ENCODE measurements around the gene SLC7A1. TPM values are rescaled to one million over a fixed set of nuclear protein-coding genes. Genes with fewer than 3 reads are reported as not detected.

SLC7A1 gene
- total and polyA plus RNA-seq, 7 donors, result 0.79 to 14.7 (median 3.2) TPM

DNA sequence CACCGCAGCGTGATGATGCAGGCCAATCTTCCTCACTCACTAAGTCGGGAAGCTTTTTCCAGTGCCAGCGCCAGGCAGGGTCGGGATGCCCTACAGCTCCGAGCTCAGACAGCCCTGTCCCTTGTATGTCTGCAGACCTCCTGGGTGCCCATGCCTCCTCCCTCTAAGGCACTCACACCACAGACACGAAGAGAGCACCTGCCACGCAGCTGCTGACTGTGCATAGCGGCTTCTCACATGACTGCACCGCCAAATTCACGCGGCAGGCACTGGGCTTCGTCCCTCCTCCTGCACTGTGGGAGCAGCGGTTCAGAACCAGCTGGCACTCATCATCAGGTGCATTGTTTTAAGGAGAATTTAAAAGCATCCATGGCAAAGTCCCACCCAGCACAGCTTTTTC, 88.1 kb downstream of the SLC7A1 start:
- Histone ChIP-seq H3K27ac (no peak overlapping the region), H3K4me1 (peaks cover 5% of the 10 kb centered on the region), H3K27me3 (ENCODE audit: insufficient read depth in 3 of 3, low read length in 2 of 3) (peaks cover 0 to 47% (median 15%) of the 10 kb centered on the region in 3 donors), H3K36me3 (ENCODE audit: insufficient read depth in 1 of 2, low read depth in 1 of 2) (no peaks in the 10 kb centered on the region), H3K4me3 (no peak overlapping the region), H3K9me3 (no peaks in the 10 kb centered on the region)
- peak in 3 of 4 donors; percentile 20 to 25 (median 21) for ATAC-seq
- DNase-seq, result peak in 1 of 2 donors; percentile 41
- TF ChIP-seq, protein P1, sequence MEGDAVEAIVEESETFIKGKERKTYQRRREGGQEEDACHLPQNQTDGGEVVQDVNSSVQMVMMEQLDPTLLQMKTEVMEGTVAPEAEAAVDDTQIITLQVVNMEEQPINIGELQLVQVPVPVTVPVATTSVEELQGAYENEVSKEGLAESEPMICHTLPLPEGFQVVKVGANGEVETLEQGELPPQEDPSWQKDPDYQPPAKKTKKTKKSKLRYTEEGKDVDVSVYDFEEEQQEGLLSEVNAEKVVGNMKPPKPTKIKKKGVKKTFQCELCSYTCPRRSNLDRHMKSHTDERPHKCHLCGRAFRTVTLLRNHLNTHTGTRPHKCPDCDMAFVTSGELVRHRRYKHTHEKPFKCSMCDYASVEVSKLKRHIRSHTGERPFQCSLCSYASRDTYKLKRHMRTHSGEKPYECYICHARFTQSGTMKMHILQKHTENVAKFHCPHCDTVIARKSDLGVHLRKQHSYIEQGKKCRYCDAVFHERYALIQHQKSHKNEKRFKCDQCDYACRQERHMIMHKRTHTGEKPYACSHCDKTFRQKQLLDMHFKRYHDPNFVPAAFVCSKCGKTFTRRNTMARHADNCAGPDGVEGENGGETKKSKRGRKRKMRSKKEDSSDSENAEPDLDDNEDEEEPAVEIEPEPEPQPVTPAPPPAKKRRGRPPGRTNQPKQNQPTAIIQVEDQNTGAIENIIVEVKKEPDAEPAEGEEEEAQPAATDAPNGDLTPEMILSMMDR (IDR thresholded peaks at IDR 0.05), result no peak
- 23 to 25% (median 25%) methylated on average over 14 of the region's 14 CpGs for WGBS, 3 donors
- intact Hi-C loops (cut with DNase I), result loop anchor here (2.0 to 10.0 kb wide), 3 partner anchors 205 to 603 kb away; partner anchors contain the start of gene UBL3 (in 1 of the 2)

DNA sequence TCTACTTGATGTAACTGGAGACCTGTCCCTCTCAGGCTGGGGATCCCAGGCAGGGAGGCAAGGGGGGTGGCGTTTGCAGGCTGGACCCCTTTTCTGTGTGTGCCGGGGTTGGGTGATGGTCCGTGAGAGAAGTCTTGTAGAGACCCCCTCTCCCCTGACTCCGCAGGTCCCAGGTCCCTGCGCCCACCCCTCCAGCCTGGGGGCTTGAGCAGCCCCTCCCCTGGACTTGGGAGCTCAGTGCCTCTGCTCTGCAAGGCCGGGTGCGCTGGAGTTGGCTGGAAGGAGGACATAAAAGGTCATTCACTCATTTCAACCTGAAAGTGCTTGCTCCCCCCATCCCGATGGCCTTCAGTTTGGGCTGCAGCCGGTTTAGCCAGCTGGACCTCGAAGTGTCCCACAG, 89.5 kb downstream of the SLC7A1 start:
- WGBS, 3 donors, result 50 to 59% (median 57%) methylated on average over 10 of the region's 10 CpGs
- ATAC-seq (no peak), DNase-seq (peak in 1 of 2 donors; percentile 39)
- Histone ChIP-seq H3K27ac (no peak overlapping the region), H3K36me3 (ENCODE audit: insufficient read depth in 1 of 2, low read depth in 1 of 2) (no peaks in the 10 kb centered on the region), H3K27me3 (ENCODE audit: insufficient read depth in 3 of 3, low read length in 2 of 3) (peaks cover 0 to 54% (median 15%) of the 10 kb centered on the region in 3 donors), H3K9me3 (no peaks in the 10 kb centered on the region), H3K4me3 (no peak overlapping the region), H3K4me1 (peaks cover 5% of the 10 kb centered on the region)
- TF ChIP-seq, protein P1 (IDR thresholded peaks at IDR 0.05), result no peak
- intact Hi-C loops (cut with DNase I), result loop anchor here (2.0 to 10.0 kb wide), 3 partner anchors 206 to 605 kb away; partner anchors contain the start of gene UBL3 (in 1 of the 2)

DNA sequence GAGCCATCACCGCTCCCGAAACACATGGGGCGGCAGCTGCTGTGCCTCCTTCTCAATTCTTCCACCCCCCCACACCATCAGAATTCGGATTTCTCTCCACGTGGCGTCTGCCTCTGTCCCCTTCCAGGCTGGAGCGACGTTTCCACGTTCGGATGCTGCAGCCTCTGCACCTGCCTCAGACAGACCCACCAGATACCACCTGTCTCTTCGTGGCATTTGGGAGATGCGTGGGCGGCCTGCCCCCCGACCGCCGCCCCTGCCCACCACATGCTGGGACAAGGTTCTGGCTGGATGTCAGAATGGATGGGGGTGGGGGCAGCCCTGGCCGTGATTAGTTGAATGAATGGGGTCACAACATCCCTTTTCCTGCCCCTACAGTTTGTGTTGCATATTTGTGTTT, 90.0 kb downstream of the SLC7A1 start:
- TF ChIP-seq, protein P1 (IDR thresholded peaks at IDR 0.05), result no peak
- H3K4me1 ChIP-seq, result peaks cover 5% of the 10 kb centered on the region
- H3K36me3 ChIP-seq (ENCODE audit: insufficient read depth in 1 of 2, low read depth in 1 of 2), result no peaks in the 10 kb centered on the region
- no peaks in the 10 kb centered on the region for H3K9me3 ChIP-seq
- 47 to 55% (median 55%) methylated on average over 17 of the region's 17 CpGs for WGBS, 3 donors
- intact Hi-C loops (cut with DNase I), result loop anchor here in 1 of 2 donors (5.0 to 10.0 kb wide), 2 partner anchors 207 to 349 kb away; partner anchors contain the start of gene UBL3
- DNase-seq, result peak in 1 of 2 donors; percentile 19
- peaks cover 0 to 54% (median 15%) of the 10 kb centered on the region in 3 donors for H3K27me3 ChIP-seq (ENCODE audit: insufficient read depth in 3 of 3, low read length in 2 of 3)
- no peak overlapping the region for H3K27ac ChIP-seq
- no peak for ATAC-seq
- H3K4me3 ChIP-seq, result no peak overlapping the region

DNA sequence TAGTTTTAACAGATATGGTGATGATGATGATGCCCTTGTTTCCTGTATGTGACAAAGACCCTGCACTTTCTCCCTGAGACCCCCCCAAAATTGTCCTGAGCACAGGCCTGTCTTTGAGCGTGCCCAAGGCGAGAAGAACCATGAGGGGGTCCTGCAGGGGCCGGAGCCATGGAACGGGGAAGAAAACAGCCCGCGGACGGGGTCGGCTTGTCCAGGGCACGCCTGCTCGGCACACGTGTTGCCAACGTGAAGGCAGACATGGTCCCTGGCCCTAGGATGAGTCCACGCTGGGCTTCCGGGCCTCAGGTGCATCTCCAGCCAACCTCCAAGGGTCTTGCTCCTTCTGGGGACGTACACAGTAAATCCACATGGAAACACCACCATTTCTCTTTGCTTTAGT, 90.8 kb downstream of the SLC7A1 start:
- Histone ChIP-seq H3K27me3 (ENCODE audit: insufficient read depth in 3 of 3, low read length in 2 of 3) (peaks cover 0 to 62% (median 17%) of the 10 kb centered on the region in 3 donors), H3K4me3 (no peak overlapping the region), H3K4me1 (peaks cover 5% of the 10 kb centered on the region), H3K36me3 (ENCODE audit: insufficient read depth in 1 of 2, low read depth in 1 of 2) (no peaks in the 10 kb centered on the region), H3K9me3 (no peaks in the 10 kb centered on the region), H3K27ac (no peak overlapping the region)
- ATAC-seq (no peak), DNase-seq (peak in 1 of 2 donors; percentile 49)
- intact Hi-C loops (cut with DNase I), result loop anchor here in 1 of 2 donors (5.0 to 10.0 kb wide), 2 partner anchors 208 to 350 kb away; partner anchors contain the start of gene UBL3
- TF ChIP-seq, protein P1 (IDR thresholded peaks at IDR 0.05), result no peak
- WGBS, 3 donors, result 95 to 99% (median 98%) methylated on average over 15 of the region's 15 CpGs

Measured in psoas muscle (tissue), 8 donors.